HG03354 (cell line): Measurements from ENCODE around the gene DPH6.
"Not testable (repeated sequence)": the region's sequence is repeated elsewhere in the genome, so short reads cannot be mapped to it uniquely, and the experiment has no call there.

ENCODE experiments used
- ATAC-seq: cut with Tn5 transposase; IDR thresholded peaks from one replicate; pipeline ENCODE4 v1.9.1; 2021; ENCODE audit warnings: mild to moderate bottlenecking; ENCODE audit not compliant: unreplicated experiment, poor library complexity, severe bottlenecking

DPH6 gene

DNA sequence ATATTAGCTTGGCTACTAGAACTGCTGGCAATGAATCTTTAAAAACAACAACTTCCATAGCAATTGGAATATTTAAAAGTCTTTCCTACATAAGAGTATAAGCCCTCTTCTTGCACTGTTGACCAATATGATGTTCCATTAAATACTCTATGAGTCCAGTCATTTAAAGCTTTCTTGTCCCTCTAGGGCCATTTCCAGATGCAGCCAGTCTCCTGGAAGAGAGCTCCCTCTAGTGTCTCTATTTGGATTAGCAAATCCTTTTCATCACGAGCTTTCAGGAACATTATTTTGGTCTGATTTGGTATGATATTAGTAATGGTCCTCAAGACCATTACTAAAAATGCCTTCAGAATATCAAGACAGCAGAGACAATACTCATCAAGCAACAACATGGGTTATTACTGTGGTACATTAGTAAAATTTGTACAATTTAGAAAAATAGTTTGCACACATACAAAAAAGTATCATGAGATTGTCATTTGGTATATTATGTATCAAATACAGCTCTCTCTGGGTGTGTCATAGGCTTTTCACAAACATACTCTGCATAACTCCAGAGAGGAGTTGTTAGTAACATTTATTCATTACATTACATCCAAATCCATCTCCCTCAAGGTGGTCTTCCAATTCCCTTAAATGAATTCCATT lies 101.3 kb downstream of the DPH6 start:
- ATAC-seq = peak; percentile 61

DNA sequence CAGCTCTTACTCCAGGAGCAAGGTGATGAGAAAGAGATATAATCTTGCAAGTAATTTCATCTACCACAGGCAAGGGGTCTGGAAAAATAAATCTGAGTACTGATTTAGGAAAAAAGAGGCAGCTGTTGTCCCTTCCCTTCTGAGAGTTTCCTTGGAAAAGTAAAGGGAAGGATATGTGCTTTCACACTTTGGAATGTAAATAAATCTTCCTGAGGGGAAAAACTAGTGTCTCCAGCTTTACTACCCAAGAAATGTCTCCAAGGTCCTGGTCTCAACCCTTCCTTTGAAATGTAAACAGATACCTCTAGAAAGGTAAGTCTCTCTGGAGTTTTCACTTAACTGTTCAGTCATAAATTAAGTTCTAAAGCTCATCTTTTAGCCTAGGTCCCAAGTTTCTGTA lies 102.6 kb downstream of the DPH6 start:
- no peak for ATAC-seq

DNA sequence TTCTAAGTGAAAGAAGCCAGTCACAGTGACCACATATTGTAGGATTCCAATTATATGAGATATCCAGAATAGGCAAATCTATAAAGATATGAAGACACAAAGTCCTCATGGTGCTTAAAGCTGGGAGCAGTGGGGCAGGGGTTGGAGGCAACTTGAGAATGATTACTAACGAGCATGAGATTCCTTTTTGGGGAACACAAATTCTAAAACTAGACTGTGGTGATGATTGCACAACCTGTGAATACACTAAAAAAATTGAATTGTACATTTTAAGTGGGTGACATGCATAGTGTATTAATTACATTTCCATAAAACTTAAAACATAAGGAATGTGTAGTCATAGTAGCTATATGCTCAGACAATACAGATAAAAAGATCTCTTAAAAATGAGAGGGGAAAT lies 103.2 kb downstream of the DPH6 start:
- ATAC-seq = no peak

DNA sequence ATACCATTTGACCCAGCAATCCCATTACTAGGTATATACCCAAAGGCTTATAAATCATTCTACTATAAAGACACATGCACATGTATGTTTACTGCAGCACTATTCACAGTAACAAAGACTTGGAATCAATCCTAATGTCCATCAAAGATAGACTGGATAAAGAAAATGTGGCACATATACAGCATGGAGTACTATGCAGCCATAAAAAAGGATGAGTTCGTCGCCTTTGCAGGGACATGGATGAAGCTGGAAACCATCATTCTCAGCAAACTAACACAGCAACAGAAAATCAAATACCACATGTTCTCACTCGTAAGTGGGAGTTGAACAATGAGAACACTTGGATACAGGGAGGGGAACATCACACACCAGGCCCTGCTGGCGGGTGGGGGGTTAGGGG lies 104.7 kb downstream of the DPH6 start:
- not testable (repeated sequence) for ATAC-seq

DNA sequence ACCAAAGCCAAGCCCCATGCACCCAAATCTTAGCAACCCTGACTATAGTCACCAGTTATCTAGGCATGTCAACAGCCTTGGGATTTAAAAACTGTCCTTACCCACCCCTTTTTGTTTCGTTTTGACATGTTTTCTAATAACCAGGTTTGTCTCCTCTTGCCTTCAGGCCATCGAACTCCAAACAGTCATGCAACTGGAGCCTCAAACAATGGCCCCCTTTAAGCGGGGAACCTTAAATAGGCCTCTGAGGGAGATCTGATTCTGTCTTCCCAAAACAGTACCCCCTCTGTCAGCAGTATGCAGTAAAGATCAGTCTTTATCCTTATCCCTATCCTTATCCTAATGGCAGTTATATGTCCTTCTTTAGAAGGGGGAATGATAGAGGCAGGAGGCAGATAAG lies 105.7 kb downstream of the DPH6 start:
- ATAC-seq = no peak

DNA sequence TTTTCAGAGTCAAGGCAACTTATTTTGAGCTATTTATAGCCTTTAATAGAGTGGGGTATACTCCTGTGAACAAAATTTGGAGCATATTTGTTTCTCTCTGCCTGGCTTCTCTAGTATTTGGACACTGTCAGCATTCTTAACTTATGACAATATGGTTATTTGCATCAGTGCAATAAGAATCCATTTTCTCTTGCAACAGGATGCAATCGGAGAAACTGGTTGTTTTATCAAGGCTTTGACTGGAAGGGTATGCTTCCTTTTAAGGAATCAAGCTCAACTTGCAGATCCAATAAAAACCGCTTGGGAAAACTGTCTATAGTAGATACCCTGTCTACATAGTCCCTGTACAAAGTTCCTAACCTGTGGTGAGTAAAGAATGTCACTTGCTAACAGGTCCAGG lies 106.7 kb downstream of the DPH6 start:
- ATAC-seq = no peak

DNA sequence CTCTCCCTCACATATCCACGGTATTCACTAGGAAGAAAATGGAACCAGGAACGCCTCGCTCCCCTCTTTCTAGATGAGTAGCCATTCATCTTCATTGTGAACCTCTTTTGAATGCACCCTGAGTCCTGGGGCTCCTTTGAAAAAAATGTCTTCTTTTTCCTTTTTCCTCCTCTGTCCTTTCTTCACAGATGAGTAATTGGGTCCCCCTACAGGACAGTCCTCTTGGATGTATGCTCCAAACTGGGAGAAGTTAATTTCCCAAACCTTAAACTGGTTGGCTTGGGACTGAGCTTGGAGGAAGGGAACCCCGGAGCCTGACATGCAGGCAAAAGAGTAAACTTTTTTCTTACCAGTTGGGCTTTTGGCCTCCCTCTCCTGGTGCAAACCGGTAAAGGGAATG lies 108.8 kb downstream of the DPH6 start:
- ATAC-seq = no peak

DNA sequence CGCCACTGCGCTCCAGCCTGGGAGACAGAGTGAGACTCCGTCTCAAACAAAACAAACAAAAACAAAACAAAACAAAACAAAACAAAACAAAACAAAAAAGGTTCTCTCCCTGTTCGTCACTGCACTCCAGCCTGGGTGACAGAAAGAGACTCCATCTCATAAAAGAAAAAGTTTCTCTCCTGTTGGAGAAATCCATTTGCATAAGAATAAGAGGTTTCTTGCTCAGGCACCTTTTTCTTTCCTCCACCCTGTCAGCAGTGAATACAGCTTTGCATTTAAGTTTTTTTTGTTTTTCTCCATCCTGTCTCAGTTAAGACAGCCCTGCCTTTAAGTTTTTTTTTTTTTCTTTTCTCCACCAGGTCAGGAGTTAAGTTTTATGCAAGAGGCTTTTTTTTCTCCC lies 109.5 kb downstream of the DPH6 start:
- ATAC-seq = no peak

DNA sequence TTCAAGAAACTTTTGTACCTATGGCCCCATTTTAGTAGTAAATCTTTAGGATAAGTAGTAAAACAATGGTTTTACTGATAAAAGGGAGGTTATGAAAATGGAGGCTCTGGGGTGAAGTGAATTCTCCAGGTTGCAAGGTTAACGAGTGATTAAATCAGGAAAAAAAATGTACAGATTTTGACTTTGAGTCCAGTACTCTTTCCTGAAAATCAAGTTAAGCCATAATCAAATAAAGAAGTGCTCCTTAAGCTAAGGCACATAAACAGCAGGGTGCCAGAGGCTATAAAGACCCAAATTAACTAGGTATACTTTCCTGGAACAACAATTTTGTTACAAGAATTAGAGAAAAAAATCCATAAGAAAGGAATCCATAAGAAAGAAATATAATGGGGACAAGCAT lies 114.7 kb downstream of the DPH6 start:
- ATAC-seq = no peak

DNA sequence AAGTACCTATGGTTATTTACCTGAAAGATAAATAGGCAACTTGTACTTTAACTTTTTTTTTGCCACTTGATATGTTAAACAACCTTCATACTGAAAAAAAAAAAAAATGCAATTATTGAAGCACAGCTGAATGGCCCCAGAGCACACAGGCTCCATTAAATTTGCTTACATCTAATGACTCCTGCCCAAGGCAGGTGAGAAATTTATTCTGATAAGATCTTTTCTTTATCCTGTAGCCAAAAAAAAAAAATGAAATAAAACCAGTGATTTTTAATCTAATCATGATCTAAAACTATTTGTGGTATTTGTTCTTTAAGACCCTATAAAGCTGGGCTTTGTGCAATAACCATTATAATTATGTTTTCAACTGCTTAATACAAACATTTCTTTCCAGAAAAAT lies 115.7 kb downstream of the DPH6 start:
- no peak for ATAC-seq

DNA sequence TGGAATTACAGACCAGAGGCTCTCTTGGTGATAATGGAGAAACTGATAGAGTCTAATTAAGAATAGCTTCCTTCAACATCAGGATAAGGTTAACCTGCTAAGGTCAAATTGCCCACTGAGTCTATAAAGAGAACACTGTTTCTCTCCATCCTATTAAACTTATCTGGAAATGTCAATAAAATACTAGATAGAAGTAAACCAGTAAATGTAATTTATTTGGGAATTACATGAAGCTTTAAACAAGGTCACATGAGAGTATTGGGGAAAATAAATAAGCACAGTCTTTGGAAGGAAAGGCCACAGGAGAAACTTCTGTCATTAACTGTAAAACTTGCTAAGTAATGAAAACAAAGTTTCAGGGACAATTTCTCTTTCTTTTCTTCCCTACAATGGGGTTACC lies 118.5 kb downstream of the DPH6 start:
- ATAC-seq = no peak

DNA sequence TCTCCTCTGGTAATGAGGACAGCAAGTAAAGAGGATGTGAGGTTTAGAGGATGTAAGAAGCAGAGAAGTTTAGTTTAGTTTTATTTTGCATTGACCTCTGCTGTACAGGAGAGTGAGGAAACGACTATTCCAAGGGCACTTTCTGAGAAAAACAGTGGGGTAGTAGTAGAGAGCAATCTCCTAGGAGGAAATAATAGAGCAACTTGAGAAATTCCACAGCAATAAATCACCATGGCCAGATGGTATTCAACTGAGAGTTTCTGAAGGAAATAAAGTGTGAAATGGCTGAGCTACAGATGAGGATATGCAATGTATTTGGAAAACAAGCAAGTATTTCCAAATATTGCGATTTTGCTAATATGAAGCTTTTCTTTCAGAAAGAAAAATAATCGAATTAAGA lies 118.9 kb downstream of the DPH6 start:
- no peak for ATAC-seq

DNA sequence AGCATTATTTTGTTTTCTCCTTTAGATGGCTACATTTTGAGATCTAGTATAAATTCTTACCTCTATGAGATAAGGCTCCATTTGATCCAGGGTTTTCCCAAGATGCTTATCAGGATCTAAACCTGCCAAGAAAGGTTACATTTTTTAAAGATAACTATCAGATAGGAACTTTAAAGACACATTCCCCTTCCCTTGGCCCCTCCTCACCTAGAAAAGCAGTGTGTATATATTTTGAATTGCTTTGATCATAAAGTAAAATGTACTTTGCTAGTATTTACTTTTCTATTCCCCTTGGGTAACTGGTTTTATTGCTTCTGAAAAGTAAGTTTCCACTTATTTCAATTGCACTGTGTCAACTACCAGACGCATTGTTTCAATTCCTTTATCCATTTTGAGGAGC lies 135.2 kb downstream of the DPH6 start:
- ATAC-seq = no peak

DNA sequence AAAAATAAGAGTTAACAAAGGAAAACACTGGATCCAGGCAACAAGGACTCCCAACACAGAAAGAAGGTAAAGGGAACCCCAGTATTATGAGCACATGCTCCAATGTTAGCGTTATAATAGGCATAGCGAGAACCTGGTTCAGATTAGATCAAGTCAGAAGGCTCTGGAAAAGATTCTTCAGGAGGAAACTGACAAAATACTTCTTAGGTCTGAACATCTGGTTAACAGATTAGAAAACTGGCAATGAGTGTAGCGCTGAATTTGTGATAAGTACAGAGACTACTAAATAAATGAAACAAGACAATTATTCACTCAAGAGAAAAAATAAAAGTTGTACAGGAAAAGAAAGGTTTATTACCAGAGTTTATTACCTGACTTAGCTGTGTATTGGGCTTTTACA lies 146.1 kb downstream of the DPH6 start:
- no peak for ATAC-seq

DNA sequence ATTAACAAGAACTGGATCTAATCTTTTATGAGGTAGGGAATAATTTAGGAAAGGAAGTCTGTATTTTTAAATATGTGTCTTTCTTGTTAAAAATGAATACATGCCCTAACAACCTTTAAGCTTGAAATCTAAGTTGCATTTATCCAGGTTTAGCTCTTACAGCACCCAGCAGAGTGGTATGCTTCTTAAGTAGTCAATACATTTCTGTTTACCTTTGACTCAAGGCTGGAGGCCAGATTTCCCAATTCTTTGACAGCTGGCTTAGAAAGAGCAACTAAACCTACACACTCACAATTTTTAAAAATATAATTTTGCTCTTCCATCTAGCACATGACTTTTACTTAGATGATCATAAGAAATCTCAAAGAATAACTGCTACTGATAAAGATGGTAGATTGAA lies 148.9 kb downstream of the DPH6 start:
- no peak for ATAC-seq

DNA sequence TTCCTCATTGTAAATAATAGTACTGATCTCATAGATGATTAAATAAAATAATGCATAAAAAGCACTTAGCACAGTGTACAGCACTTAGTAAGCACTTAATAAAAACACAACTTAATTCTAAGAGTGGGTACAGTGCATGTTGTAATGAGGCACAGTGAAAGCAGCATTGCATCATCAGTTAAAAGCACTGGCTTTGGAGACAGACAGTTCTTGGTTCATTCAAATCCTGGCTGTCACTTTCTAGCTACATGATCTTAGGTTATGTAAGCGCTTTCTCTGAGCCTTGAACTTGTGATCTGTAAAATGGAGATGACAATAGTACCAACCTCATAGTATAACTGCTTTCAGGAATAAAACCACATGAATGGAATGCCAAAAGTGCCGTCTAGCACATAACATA lies 151.5 kb downstream of the DPH6 start:
- no peak for ATAC-seq

DNA sequence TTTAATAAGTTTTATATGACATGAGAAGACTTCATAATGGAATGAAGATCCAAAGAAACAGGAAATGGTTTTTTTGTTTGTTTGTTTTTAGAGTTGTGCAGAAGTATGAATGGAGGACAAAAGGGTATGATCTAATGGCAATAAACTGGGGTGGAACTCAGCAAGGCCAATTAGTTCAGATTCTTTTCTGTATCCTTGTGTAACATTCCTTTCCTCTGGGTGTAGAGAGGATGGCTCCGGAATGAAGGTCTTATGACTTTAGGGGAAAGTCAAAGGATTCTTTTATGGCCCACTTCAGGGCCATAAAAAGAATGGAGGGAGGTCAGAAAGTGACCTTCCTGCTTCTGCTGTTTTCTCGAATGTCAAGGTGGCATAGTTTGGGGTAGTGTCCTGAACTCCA lies 152.6 kb downstream of the DPH6 start:
- no peak for ATAC-seq

DNA sequence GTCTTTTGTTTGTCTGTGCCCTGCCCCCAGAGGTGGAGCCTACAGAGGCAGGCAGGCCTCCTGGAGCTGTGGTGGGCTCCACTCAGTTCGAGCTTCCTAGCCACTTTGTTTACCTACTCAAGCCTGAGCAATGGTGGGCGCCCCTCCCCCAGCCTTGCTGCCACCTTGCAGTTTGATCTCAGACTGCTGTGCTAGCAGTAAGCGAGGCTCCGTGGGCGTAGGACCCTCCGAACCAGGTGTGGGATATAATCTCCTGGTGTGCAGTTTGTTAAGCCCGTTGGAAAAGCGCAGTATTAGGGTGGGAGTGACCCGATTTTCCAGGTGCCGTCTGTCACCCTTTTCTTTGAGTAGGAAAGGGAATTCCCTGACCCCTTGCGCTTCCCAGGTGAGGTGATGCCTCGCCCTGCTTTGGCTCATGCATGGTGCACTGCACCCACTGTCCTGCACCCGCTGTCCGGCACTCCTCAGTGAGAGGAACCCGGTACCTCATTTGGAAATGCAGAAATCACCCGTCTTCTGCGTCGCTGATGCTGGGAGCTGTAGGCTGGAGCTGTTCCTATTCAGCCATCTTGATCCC lies 154.5 kb downstream of the DPH6 start:
- ATAC-seq = not testable (repeated sequence)

DNA sequence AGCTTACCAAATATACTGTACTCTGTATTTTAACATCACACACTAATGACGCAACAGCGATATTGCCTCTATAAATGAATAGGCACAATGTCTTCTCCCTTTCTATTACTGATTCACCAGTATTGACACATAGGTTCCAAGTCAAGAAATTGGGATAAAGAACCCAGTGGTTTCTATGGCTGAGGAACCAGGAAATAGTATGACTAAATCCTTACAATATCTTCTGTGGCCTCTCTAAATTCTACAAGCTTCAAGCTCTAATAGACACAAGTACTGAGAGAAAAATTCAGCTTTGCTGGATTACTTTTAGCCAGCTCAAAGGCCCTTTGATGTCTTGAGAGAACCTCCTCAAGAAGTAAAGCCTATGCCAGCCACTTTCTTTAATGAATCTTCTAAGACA lies 162.5 kb downstream of the DPH6 start:
- ATAC-seq = no peak

DNA sequence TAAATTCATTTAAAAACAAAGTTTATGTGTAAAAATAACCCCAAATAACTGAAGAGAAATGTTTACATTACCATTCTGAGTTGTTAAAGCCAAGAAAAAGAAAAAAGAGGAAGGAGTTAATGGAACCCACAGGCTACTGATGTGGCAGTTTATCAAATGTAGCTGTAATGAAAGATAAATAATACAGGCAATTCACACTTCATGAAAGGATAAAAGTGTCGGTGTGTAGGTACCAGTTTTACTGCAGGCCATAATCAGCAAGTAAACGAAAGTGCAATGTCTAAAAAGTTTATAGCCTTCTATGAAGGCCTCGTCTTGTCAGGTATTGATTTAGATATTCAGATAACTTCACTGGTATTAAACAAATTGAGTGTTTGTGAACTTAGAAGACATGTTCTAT lies 164.6 kb downstream of the DPH6 start:
- ATAC-seq = no peak

DNA sequence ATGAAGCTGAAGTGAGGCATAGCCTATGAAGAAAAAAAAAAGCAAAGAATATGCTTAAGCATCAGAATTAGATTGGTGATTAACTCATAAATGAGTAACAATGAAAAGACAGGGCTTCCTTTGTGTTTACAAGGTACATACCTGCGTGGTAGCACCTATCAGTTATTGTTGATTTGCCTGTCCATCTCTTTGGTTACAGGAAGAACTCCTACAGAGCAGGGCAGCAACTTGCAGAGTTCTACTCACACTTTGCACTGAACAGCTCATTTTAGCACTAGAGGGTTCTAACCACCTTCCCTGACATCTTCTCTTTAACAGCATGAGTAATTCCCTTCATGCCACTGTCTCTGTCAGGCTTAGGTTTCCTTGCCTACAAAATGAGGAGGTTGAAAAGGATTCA lies 166.0 kb downstream of the DPH6 start:
- ATAC-seq = no peak

DNA sequence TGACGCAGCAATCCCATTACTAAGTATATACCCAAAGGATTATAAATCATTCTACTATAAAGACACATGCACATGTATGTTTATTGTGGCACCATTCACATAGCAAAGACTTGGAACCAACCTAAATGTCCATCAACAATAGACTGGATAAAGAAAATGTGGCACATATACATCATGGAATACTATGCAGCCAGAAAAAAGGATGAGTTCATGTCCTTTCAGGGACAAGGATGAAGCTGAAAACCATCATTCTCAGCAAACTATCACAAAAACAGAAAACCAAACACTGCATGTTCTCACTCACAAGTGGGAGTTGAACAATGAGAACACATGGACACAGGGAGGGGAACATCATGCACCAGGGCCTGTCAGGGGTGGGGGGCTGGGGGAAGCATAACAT lies 167.5 kb downstream of the DPH6 start:
- not testable (repeated sequence) for ATAC-seq
